Endothelial cell (in vitro differentiated cells): ENCODE results near the gene CHD6. TPM values are rescaled to one million over a fixed set of nuclear protein-coding genes. Genes with fewer than 3 reads are reported as not detected.

ENCODE experiments used
- DNase-seq: peaks from one replicate; pipeline ENCODE4 v3.0.0; 2021; ENCODE audit warnings: low spot score
- H3K27ac Mint-ChIP-seq: one replicate; pipeline ENCODE4 v1.8.0; 2021; ENCODE audit warnings: mixed read lengths, inconsistent platforms; ENCODE audit not compliant: unreplicated experiment
- H3K27me3 Mint-ChIP-seq: one replicate; pipeline ENCODE4 v1.8.0; 2021; ENCODE audit warnings: mild to moderate bottlenecking, moderate library complexity, mixed read lengths, inconsistent platforms; ENCODE audit not compliant: unreplicated experiment
- H3K36me3 Mint-ChIP-seq: one replicate; pipeline ENCODE4 v1.8.0; 2021; ENCODE audit warnings: mild to moderate bottlenecking, low read depth, mixed read lengths, inconsistent platforms; ENCODE audit not compliant: unreplicated experiment
- H3K4me1 Mint-ChIP-seq: one replicate; pipeline ENCODE4 v1.8.0; 2021; ENCODE audit warnings: mild to moderate bottlenecking, mixed read lengths, inconsistent platforms; ENCODE audit not compliant: unreplicated experiment
- H3K4me3 Mint-ChIP-seq: one replicate; pipeline ENCODE4 v1.8.0; 2021; ENCODE audit warnings: mild to moderate bottlenecking, mixed read lengths, inconsistent platforms; ENCODE audit not compliant: unreplicated experiment
- H3K9me3 Mint-ChIP-seq: one replicate; pipeline ENCODE4 v1.8.0; 2021; ENCODE audit warnings: mixed read lengths, inconsistent platforms; ENCODE audit not compliant: unreplicated experiment
- CTCF ChIP-seq: fragments of 200-600 bp; sonication (generic); IDR thresholded peaks from one replicate; pipeline ENCODE4 v1.5.0; 2021; ENCODE audit warnings: antibody characterized with exemption; ENCODE audit not compliant: unreplicated experiment
- total RNA-seq: library from RNA; stranded (reverse); fragmentation: NEBNext Ultra II Directional; extraction: Animal tissue kit (Norgen Biotek cat#: 25700); gene quantifications from one replicate; pipeline ENCODE4 v1.2.1, GENCODE V29; 2021; ENCODE audit not compliant: unreplicated experiment

The CHD6 gene
- total RNA-seq, 1 donor from 2014 or later = 71.8 TPM

- Mint-ChIP-seq H3K27me3 (peaks cover 3% of the 10 kb centered on the region), H3K4me1 (no peaks in the 10 kb centered on the region), H3K4me3 (no peak overlapping the region), H3K27ac (no peak overlapping the region), H3K9me3 (no peaks in the 10 kb centered on the region), H3K36me3 (no peaks in the 10 kb centered on the region)
- no peak for DNase-seq
- TF ChIP-seq CTCF = no peak
Measured at GRCh38 chr20:41655962-41656618, 37.9 kb upstream of the CHD6 start.

GRCh38 chr20:41654884-41655283 lies 36.7 kb upstream of the CHD6 start:
- Mint-ChIP-seq H3K4me3 (no peak overlapping the region), H3K4me1 (no peaks in the 10 kb centered on the region), H3K9me3 (no peaks in the 10 kb centered on the region), H3K27me3 (peaks cover 3% of the 10 kb centered on the region), H3K36me3 (no peaks in the 10 kb centered on the region), H3K27ac (no peak overlapping the region)
- DNase-seq = peak; percentile 43
- no peak for TF ChIP-seq CTCF

GRCh38 chr20:41654292-41654691 lies 36.1 kb upstream of the CHD6 start:
- Mint-ChIP-seq H3K27ac (no peak overlapping the region), H3K9me3 (no peaks in the 10 kb centered on the region), H3K36me3 (no peaks in the 10 kb centered on the region), H3K4me1 (no peaks in the 10 kb centered on the region), H3K27me3 (peaks cover 3% of the 10 kb centered on the region), H3K4me3 (no peak overlapping the region)
- DNase-seq = no peak
- no peak for TF ChIP-seq CTCF

- H3K27me3 Mint-ChIP-seq = no peaks in the 10 kb centered on the region
- H3K4me1 Mint-ChIP-seq = no peaks in the 10 kb centered on the region
- no peaks in the 10 kb centered on the region for H3K36me3 Mint-ChIP-seq
- H3K9me3 Mint-ChIP-seq = no peaks in the 10 kb centered on the region
- TF ChIP-seq CTCF = no peak
- no peak for DNase-seq
- no peak overlapping the region for H3K4me3 Mint-ChIP-seq
- no peak overlapping the region for H3K27ac Mint-ChIP-seq
Measured at GRCh38 chr20:41650231-41650948, 32.2 kb upstream of the CHD6 start.

- no peak for DNase-seq
- Mint-ChIP-seq H3K36me3 (no peaks in the 10 kb centered on the region), H3K27ac (no peak overlapping the region), H3K4me3 (no peak overlapping the region), H3K9me3 (no peaks in the 10 kb centered on the region), H3K27me3 (no peaks in the 10 kb centered on the region), H3K4me1 (no peaks in the 10 kb centered on the region)
- no peak for TF ChIP-seq CTCF
Measured at GRCh38 chr20:41649489-41649888, 31.3 kb upstream of the CHD6 start.
